Measurements from ENCODE around the gene MEIS1.

- TF ChIP-seq CTCF (IDR thresholded peaks at IDR 0.05) (no peak), POLR2AphosphoS5 (IDR thresholded peaks at IDR 0.05) (no peak), POLR2A (IDR thresholded peaks at IDR 0.05) (no peak)
These were observed 118.4 kb downstream of the MEIS1 start for GRCh38 chr2:66553370-66553769.
